Right lobe of liver (tissue), 4 donors: ENCODE results near the gene C1QL2.

ENCODE experiments used
- CTCF ChIP-seq, 4 donors: fragments of 200-600 bp in 3 of 4; fragments of 450-650 bp in 1 of 4; IDR thresholded peaks; one replicate each; pipeline versions ENCODE4 v1.5.1 to v1.8.0; 2016 to 2022; ENCODE audit warnings: antibody characterized with exemption in 4 of 4, mild to moderate bottlenecking in 2 of 4
- POLR2A ChIP-seq: fragments of 450-650 bp; IDR thresholded peaks from one replicate; pipeline ENCODE4 v1.6.1; 2017; ENCODE audit warnings: antibody characterized with exemption, mild to moderate bottlenecking
- donor health status: DM: no; HTN: no; CAD: no.
- donor health status: DM: no; HTN: no; CAD: no.
- donor health status: DM: no; HTN: yes; CAD: no.

DNA sequence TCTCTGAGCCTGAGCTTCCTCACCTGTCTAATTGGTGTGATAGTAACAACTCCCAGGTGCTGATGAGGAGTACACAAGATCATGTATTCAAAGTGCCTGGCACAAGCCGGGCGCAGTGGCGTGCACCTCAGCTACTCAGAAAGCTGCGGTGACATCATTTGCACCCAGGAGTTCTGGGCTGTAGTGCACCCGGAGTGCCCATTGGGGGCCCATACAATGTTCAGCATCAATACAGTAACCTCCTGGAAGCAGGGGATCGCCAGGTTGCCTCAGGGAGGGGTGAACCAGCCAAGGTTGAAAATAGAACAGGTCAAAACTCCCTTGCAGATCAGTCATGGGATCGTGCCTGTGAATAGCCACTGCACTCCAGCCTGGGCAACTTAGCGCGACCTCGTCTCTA lies 11.2 kb upstream of the C1QL2 start:
- TF ChIP-seq CTCF (IDR thresholded peaks at IDR 0.05) (no peak), POLR2A (no peak)
